ENCODE measurements around the gene SYNPR. TPM values are rescaled to one million over a fixed set of nuclear protein-coding genes. Genes with fewer than 3 reads are reported as not detected.

The SYNPR gene
- total RNA-seq, 4 donors from 2014 or later, result not detected

- 92% methylated on average over 4 of the region's 4 CpGs for WGBS
Observed at GRCh38 chr3:63609834-63610233, 331.7 kb downstream of the SYNPR start.

GRCh38 chr3:63611382-63611781 lies 333.3 kb downstream of the SYNPR start:
- Histone ChIP-seq H3K9me3 (no peaks in the 10 kb centered on the region), H3K36me3 (no peaks in the 10 kb centered on the region), H3K4me1 (no peaks in the 10 kb centered on the region), H3K27ac (no peak overlapping the region), H3K27me3 (no peaks in the 10 kb centered on the region), H3K4me3 (no peak overlapping the region)
- WGBS, result 86% methylated on average over 1 of the region's 1 CpG
- TF ChIP-seq CTCF (IDR thresholded peaks at IDR 0.05), result no peak
- TF ChIP-seq POLR2A (IDR thresholded peaks at IDR 0.05), result no peak
- TF ChIP-seq POLR2AphosphoS5 (IDR thresholded peaks at IDR 0.05), result no peak
- TF ChIP-seq EP300 (IDR thresholded peaks at IDR 0.05), result no peak
- DNase-seq (ENCODE audit: low spot score in 2 of 2), result no peak

More at GRCh38 chr3:63609834-63610233, 331.7 kb downstream of the SYNPR start:
- H3K4me3 ChIP-seq, result no peak overlapping the region
- no peaks in the 10 kb centered on the region for H3K4me1 ChIP-seq
- H3K36me3 ChIP-seq, result no peaks in the 10 kb centered on the region
- no peak for DNase-seq (ENCODE audit: low spot score in 2 of 2)
- H3K27me3 ChIP-seq, result no peaks in the 10 kb centered on the region
- no peaks in the 10 kb centered on the region for H3K9me3 ChIP-seq
- H3K27ac ChIP-seq, result no peak overlapping the region
- no peak for TF ChIP-seq POLR2A (IDR thresholded peaks at IDR 0.05)
- TF ChIP-seq POLR2AphosphoS5 (IDR thresholded peaks at IDR 0.05), result no peak
- TF ChIP-seq CTCF (IDR thresholded peaks at IDR 0.05), result no peak
- TF ChIP-seq EP300 (IDR thresholded peaks at IDR 0.05), result no peak

- no peaks in the 10 kb centered on the region for H3K36me3 ChIP-seq
- 96% methylated on average over 1 of the region's 1 CpG for WGBS
- DNase-seq (ENCODE audit: low spot score in 2 of 2), result no peak
- H3K9me3 ChIP-seq, result no peaks in the 10 kb centered on the region
- H3K27ac ChIP-seq, result no peak overlapping the region
- H3K4me1 ChIP-seq, result no peaks in the 10 kb centered on the region
- TF ChIP-seq EP300 (IDR thresholded peaks at IDR 0.05) (no peak), POLR2A (IDR thresholded peaks at IDR 0.05) (no peak), CTCF (IDR thresholded peaks at IDR 0.05) (no peak), POLR2AphosphoS5 (IDR thresholded peaks at IDR 0.05) (no peak)
- no peak overlapping the region for H3K4me3 ChIP-seq
- H3K27me3 ChIP-seq, result no peaks in the 10 kb centered on the region
Observed at GRCh38 chr3:63613561-63613960, 335.5 kb downstream of the SYNPR start.

GRCh38 chr3:63617391-63617790 lies 339.3 kb downstream of the SYNPR start:
- H3K36me3 ChIP-seq, result no peaks in the 10 kb centered on the region
- H3K27ac ChIP-seq, result no peak overlapping the region
- H3K9me3 ChIP-seq, result no peaks in the 10 kb centered on the region
- WGBS, result 68% methylated on average over 4 of the region's 4 CpGs
- H3K4me1 ChIP-seq, result no peaks in the 10 kb centered on the region
- TF ChIP-seq EP300 (IDR thresholded peaks at IDR 0.05), result no peak
- TF ChIP-seq POLR2AphosphoS5 (IDR thresholded peaks at IDR 0.05), result no peak
- no peak for TF ChIP-seq POLR2A (IDR thresholded peaks at IDR 0.05)
- no peak for TF ChIP-seq CTCF (IDR thresholded peaks at IDR 0.05)
- peaks cover 3% of the 10 kb centered on the region for H3K27me3 ChIP-seq
- H3K4me3 ChIP-seq, result no peak overlapping the region
- DNase-seq (ENCODE audit: low spot score in 2 of 2), result no peak

GRCh38 chr3:63624941-63625560 lies 346.9 kb downstream of the SYNPR start:
- no peaks in the 10 kb centered on the region for H3K4me1 ChIP-seq
- TF ChIP-seq POLR2A (IDR thresholded peaks at IDR 0.05) (no peak), POLR2AphosphoS5 (IDR thresholded peaks at IDR 0.05) (no peak), CTCF (IDR thresholded peaks at IDR 0.05) (no peak), EP300 (IDR thresholded peaks at IDR 0.05) (no peak)
- H3K9me3 ChIP-seq, result no peaks in the 10 kb centered on the region
- no peak overlapping the region for H3K4me3 ChIP-seq
- no peak overlapping the region for H3K27ac ChIP-seq
- 26% methylated on average over 8 of the region's 8 CpGs for WGBS
- no peak for DNase-seq (ENCODE audit: low spot score in 2 of 2)
- no peaks in the 10 kb centered on the region for H3K36me3 ChIP-seq
- H3K27me3 ChIP-seq, result no peaks in the 10 kb centered on the region

Data from suprapubic skin (tissue), 4 donors.